Measurements from ENCODE around the gene LURAP1L. TPM values are rescaled to one million over a fixed set of nuclear protein-coding genes. Genes with fewer than 3 reads are reported as not detected.
A peak's percentile ranks its signal among the peaks of the same experiment; 100 is the strongest.

Gene LURAP1L
- total RNA-seq, 4 donors from 2014 or later = 1.5 to 15.6 (median 9.4) TPM

GRCh38 chr9:12813960-12814876, 39.4 kb downstream of the LURAP1L start:
- Histone ChIP-seq H3K27ac (peak overlapping the region; percentile 76 to 92), H3K27me3 (no peaks in the 10 kb centered on the region), H3K4me1 (no peaks in the 10 kb centered on the region), H3K4me3 (no peak overlapping the region), H3K36me3 (no peaks in the 10 kb centered on the region), H3K9me3 (no peaks in the 10 kb centered on the region)
- DNase-seq = peak; percentile 41 to 71
- TF ChIP-seq, protein P1, sequence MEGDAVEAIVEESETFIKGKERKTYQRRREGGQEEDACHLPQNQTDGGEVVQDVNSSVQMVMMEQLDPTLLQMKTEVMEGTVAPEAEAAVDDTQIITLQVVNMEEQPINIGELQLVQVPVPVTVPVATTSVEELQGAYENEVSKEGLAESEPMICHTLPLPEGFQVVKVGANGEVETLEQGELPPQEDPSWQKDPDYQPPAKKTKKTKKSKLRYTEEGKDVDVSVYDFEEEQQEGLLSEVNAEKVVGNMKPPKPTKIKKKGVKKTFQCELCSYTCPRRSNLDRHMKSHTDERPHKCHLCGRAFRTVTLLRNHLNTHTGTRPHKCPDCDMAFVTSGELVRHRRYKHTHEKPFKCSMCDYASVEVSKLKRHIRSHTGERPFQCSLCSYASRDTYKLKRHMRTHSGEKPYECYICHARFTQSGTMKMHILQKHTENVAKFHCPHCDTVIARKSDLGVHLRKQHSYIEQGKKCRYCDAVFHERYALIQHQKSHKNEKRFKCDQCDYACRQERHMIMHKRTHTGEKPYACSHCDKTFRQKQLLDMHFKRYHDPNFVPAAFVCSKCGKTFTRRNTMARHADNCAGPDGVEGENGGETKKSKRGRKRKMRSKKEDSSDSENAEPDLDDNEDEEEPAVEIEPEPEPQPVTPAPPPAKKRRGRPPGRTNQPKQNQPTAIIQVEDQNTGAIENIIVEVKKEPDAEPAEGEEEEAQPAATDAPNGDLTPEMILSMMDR (IDR thresholded peaks at IDR 0.05) = peak; percentile 14 to 55 (median 38)
- no peak for TF ChIP-seq POLR2A (IDR thresholded peaks at IDR 0.05)
- intact Hi-C loops (cut with DNase I; ENCODE audit: low total_unique reads) = no loop called here

DNA sequence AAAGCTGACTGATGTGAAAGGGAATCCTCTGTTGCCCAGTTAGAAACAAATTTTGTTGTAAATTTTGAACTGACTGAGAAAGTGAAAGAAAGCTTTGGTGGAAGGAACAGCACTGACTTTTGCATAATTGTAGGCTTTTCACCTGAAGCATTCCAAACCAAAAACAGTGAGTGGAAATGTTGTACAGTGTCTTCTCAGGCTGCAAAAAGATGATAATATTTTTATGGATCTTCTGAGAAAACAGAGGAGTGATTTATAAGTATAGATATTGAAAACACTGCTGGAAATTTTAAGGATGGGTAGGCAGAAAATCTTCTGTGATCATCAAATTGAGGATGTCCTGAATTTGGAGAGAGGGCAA, 40.0 kb downstream of the LURAP1L start:
- Histone ChIP-seq H3K4me1 (no peaks in the 10 kb centered on the region), H3K4me3 (no peak overlapping the region), H3K27ac (peak overlapping the region; percentile 76 to 92), H3K9me3 (no peaks in the 10 kb centered on the region), H3K36me3 (no peaks in the 10 kb centered on the region), H3K27me3 (no peaks in the 10 kb centered on the region)
- TF ChIP-seq POLR2A (IDR thresholded peaks at IDR 0.05) = no peak
- TF ChIP-seq, protein P1 (IDR thresholded peaks at IDR 0.05) = no peak
- no peak for DNase-seq
- intact Hi-C loops (cut with DNase I; ENCODE audit: low total_unique reads) = no loop called here

GRCh38 chr9:12815888-12816287, 41.1 kb downstream of the LURAP1L start:
- Histone ChIP-seq H3K4me3 (no peak overlapping the region), H3K9me3 (no peaks in the 10 kb centered on the region), H3K36me3 (no peaks in the 10 kb centered on the region), H3K4me1 (no peaks in the 10 kb centered on the region), H3K27me3 (no peaks in the 10 kb centered on the region), H3K27ac (peak overlapping the region in 1 of 2 donors; percentile 33)
- no peak for DNase-seq
- intact Hi-C loops (cut with DNase I; ENCODE audit: low total_unique reads) = no loop called here
- TF ChIP-seq, protein P1 (IDR thresholded peaks at IDR 0.05) = no peak
- TF ChIP-seq POLR2A (IDR thresholded peaks at IDR 0.05) = no peak

GRCh38 chr9:12816656-12817101, 41.9 kb downstream of the LURAP1L start:
- Histone ChIP-seq H3K27ac (no peak overlapping the region), H3K4me3 (no peak overlapping the region), H3K9me3 (no peaks in the 10 kb centered on the region), H3K27me3 (no peaks in the 10 kb centered on the region), H3K4me1 (no peaks in the 10 kb centered on the region), H3K36me3 (no peaks in the 10 kb centered on the region)
- intact Hi-C loops (cut with DNase I; ENCODE audit: low total_unique reads) = no loop called here
- no peak for DNase-seq
- TF ChIP-seq, protein P1 (IDR thresholded peaks at IDR 0.05) = no peak
- TF ChIP-seq POLR2A (IDR thresholded peaks at IDR 0.05) = no peak

GRCh38 chr9:12817702-12818101, 42.9 kb downstream of the LURAP1L start:
- Histone ChIP-seq H3K4me1 (no peaks in the 10 kb centered on the region), H3K27me3 (no peaks in the 10 kb centered on the region), H3K27ac (peak overlapping the region in 1 of 2 donors; percentile 34), H3K4me3 (no peak overlapping the region), H3K36me3 (no peaks in the 10 kb centered on the region), H3K9me3 (no peaks in the 10 kb centered on the region)
- no peak for DNase-seq
- intact Hi-C loops (cut with DNase I; ENCODE audit: low total_unique reads) = no loop called here
- no peak for TF ChIP-seq POLR2A (IDR thresholded peaks at IDR 0.05)
- TF ChIP-seq, protein P1 (IDR thresholded peaks at IDR 0.05) = no peak
